Gastrocnemius medialis (tissue), 4 donors: ENCODE results near the gene PRRC2A.

Experiments
- CTCF ChIP-seq, 5 experiments: fragments of 450-650 bp in 3 of 5; fragments of 200-600 bp in 2 of 5; sonication (generic) in 2 of 5; IDR thresholded peaks in 4 of 5; conservative IDR thresholded peaks in 1 of 5; 1 replicate in 4 of 5; 2 replicates in 1 of 5; pipeline ENCODE4 v1.5.1; 2016 to 2019; ENCODE audit warnings: antibody characterized with exemption in 5 of 5, mild to moderate bottlenecking in 3 of 5, moderate library complexity in 3 of 5
- POLR2A ChIP-seq, 2 donors: fragments of 450-650 bp; IDR thresholded peaks; one replicate each; pipeline ENCODE4 v1.6.1; 2017; ENCODE audit warnings: antibody characterized with exemption in 2 of 2, mild to moderate bottlenecking in 2 of 2, moderate library complexity in 2 of 2

GRCh38 chr6:31657406-31658157 lies 37.1 kb downstream of the PRRC2A start:
- no peak for TF ChIP-seq CTCF (IDR thresholded peaks at IDR 0.05 in 4 of 5, conservative IDR thresholded peaks at IDR 0.05 in 1 of 5)
- TF ChIP-seq POLR2A (IDR thresholded peaks at IDR 0.05), result no peak
